M059J (cell line): Measurements from ENCODE around the gene UBL7. TPM values are rescaled to one million over a fixed set of nuclear protein-coding genes. Genes with fewer than 3 reads are reported as not detected.
"Not testable (repeated sequence)": the region's sequence is repeated elsewhere in the genome, so short reads cannot be mapped to it uniquely, and the experiment has no call there.

ENCODE experiments used
- DNase-seq: peaks from one replicate; pipeline ENCODE4 v3.0.0-alpha.2; 2012; ENCODE audit warnings: low read depth
- total RNA-seq: library from RNA; depleted of rRNA; stranded (reverse); fragments of >200 nt; shearing (Covaris generic); gene quantifications from 2 replicates; pipeline ENCODE4 v1.2.3, GENCODE V29; 2014; rRNA removed

The UBL7 gene, protein sequence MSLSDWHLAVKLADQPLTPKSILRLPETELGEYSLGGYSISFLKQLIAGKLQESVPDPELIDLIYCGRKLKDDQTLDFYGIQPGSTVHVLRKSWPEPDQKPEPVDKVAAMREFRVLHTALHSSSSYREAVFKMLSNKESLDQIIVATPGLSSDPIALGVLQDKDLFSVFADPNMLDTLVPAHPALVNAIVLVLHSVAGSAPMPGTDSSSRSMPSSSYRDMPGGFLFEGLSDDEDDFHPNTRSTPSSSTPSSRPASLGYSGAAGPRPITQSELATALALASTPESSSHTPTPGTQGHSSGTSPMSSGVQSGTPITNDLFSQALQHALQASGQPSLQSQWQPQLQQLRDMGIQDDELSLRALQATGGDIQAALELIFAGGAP
- total RNA-seq, result 71.6 and 80.9 TPM in 2 replicates

DNA sequence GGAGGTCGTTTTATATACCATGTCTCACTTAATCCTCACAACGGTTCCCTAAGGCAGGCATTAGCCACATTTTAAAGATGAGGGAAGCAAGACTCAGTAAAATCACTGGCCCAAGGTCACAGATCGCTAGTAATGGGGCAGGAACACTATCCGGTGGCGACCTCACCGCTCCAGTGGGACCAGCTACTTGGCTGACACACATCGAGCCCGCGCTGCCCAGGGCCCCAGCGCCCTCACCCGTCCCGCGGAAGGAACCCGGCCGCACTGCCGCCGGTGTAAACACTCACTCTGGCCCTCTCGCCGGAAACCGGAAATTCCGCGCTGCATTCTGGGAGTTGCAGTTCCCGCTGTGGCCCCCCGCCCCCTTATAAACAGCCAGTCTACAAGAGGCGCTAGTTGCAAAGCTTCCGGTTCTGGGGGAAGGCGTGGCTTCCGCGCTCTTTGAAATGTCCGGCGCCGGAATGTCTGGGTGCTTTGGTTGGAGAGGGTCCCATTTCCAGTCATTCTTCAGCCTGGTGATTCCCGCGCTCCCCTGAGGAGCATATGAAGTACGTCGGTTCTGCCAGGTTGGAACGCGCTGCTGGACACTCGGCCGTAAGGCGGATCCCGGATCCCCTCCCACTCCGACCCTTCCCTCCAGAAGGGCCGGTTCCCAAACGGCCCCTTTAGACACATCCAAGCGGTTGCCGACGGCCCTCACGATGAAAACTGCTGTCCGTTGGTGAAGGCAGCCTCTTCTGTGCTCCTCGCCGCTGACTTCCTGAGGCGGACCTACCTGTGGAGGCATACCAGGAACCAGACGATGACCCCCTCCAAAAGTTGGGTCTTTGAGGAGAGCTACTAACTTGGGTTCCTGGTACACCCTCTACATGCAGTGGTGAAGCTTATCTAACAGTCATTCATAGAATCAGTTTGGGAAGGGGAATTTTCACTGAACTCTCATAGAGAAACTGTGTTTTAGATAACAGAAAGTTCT lies at the start of gene UBL7:
Gene UBL7 (minus strand): TSS at position 290 of the 976 bp plus-strand sequence. CDS start 2,293 bp downstream, outside the sequence.
- peak; percentile 98 for DNase-seq

DNA sequence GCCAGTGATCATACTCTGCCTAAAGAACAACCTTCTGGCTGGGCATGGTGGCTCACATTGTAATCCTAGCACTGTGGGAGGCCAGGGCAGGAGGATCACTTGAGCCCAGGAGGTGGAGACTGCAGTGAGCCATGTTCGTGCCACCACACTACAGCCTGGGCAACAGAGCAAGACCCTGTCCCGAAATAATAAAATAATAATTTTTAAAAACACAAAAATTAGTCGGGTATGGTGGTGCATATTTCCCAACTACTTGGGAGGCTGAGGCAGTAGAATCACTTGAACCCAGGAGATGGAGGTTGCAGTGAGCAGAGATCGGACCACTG lies 45.5 kb upstream of the UBL7 start:
- DNase-seq, result no peak

DNA sequence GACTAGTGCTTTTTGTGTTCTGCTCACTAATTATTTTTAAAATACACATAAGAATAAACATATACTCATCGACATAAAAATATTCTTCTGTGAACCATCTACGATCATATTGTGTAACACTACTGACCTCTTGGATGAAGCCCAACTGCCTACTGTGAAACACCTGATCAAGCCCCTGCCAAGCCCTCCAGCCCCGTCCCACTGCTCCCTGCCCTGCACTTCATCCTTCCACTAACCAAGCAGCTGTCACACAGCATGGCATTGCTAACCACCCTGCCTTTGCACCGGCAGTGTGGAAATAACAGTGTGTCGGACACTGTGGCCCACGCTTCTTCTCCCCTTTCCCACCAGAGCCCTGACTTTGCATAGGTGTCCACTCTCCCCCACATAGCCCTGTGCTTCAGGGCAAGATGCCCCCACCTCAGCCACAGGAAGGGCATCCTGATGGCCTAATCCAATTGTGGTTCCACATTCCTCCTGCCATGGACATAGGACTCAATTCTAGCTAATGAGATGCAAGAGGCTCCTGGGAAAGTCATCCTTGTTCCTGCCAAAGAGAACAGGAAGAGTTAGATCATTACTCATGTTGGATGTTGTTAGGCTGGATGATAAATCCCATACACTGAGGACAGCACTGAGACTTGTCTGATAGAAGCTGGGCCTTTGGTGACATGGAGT lies 45.0 kb upstream of the UBL7 start:
- DNase-seq, result peak; percentile 83

DNA sequence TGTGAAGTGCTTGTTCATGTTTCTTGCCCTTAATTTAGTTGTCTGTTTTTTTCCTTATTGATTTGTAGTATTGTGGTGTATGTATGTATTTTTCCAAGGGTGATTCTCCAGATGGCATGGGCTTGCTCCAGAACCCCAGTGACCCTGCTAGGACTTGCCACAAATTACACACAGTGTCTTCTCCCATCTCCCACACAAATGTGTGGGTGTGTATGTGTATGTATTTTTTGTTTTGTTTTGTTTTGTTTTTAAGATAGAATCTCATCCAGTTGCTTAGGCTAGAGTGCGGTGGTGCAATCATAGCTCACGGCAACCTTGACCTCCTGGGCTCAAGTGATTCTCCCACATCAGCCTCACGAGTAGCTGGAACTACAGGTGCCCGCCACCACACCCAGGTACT lies 43.9 kb upstream of the UBL7 start:
- DNase-seq, result no peak

DNA sequence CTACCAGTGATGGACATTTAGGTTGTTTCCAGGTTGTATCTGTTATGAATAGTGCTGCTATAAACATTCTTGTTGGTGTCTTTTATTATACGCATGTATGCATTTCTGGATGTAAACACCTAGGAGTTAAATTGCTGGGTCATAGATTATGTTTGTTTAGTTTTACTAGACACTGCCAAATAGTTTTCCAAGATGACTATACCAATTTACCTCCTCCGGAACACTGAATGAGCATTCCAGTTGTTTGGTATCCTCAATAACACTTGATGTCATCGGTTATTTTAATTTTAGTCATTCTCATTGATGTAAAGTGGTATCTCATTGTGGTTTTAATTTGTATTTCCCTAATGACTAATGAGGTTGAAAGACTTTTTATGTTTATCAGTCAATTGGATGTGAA lies 43.5 kb upstream of the UBL7 start:
- DNase-seq, result peak; percentile 52

DNA sequence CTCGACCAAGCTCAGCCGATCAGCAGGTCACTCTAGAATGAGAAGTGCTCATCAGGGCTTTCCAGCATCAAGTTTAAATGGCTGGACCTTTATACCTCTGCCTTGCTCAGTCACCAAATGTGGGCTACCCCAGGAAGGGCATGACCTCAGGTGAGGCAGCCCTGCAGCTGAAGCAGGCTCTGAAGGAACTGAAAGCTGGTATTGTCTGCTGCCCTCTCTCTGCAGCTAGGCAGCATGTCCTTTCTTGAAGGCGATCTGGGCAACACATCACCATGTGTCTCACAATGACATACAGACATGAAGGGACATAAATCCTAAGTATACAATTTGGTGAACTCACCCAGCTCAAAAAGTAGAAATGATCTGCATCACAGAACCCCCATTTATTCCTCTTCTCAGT lies 41.3 kb upstream of the UBL7 start:
- DNase-seq, result no peak

DNA sequence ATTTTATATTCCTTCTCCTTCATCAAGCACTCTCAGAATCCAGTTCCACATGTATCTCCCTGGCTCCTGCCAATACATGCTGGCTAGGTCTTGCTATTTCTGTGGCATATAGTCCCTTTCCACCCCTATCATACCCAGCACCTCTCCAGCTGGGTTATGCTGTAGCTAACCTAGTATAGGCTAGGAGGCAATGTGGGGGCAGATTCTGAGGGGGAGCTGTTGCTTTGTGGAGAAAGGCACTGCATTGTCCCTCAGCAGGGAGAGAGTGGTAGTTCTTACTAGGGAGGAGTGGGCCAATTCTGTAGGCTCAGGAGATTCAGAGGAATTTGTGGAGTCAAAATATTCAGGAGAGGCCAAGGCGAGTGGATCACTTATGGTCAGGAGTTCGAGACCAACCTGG lies 39.4 kb upstream of the UBL7 start:
- DNase-seq, result no peak

GRCh38 chr15:74499366-74499765 lies 38.4 kb upstream of the UBL7 start:
- no peak for DNase-seq

DNA sequence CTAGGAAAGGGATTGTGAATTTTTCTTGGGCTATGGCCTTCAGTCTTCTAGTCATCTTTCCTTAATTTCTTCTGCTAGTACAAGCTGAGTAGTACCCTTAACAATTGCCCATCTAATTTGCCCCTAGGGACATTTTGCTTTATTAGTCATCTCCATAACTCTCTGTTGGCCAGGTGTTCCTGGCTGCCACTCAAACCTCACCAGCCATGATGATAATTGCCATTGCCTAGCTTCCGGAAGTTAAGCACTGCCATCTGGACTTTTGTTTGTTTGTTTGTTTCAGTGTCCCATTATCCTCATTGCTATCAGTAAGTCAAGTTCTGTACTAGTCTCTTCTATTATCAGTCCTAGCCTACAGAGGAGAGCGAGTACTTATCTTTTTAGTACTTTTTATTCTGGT lies 36.6 kb upstream of the UBL7 start:
- peak; percentile 93 for DNase-seq

- DNase-seq, result no peak
Measured at GRCh38 chr15:74496648-74497047, 35.7 kb upstream of the UBL7 start.

- DNase-seq, result no peak
Measured at GRCh38 chr15:74490339-74490689, 29.4 kb upstream of the UBL7 start.

- peak; percentile 30 for DNase-seq
Measured at GRCh38 chr15:74489518-74490338, 28.8 kb upstream of the UBL7 start.

GRCh38 chr15:74488776-74489175 lies 27.8 kb upstream of the UBL7 start:
- DNase-seq, result no peak

DNA sequence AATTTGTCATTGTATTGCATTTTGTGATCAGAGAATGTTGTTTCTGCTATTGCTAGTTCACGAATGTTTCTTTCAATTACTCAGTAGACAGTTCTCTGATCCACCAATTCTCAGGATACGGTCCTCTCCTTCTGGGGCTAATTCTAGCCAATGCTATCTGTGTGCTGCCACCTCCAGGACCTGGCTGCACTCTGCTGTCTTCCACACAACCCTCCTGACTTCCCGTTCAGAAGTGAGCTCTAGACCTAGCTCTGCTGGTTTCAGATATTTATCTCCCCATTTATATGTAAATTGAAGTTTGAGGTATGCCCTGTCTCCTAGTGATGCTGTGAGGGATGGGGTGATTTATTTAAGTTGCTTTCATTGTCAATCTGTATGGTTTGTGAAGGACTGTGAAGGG lies 21.7 kb upstream of the UBL7 start:
- DNase-seq, result no peak

DNA sequence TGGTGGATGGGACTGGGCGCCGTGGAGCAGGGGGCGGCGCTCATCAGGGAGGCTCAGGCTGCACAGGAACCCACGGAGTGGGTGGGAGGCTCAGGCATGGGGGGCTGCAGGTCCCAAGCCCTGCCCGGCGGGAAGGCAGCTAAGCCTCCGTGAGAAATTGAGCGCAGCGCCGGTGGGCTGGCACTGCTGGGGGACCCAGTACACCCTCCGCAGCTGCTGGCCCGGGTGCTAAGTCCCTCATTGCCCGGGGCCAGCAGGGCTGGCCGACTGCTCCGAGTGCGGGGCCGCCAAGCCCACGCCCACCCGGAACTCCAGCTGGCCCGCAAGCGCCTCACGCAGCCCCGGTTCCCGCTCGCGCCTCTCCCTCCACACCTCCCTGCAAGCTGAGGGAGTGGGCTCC lies 19.4 kb upstream of the UBL7 start:
- not testable (repeated sequence) for DNase-seq

DNA sequence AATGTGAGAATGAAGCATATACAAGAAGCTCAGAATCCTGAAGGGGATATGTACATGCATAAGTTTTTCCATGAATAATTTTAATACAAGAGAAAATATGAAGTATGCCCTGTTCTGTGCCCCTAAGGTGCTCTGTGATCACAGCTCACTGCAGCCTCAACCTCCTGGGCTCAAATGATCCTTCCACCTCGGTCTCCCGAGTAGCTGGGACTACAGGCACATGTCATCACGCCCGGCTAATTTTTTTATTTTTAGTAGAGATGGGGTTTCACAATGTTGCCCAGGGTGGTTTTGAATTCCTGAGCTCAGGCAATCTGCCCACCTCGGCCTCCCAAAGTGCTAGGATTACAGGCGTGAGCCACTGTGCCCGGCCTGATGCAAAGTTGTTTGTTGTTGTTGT lies 10.7 kb upstream of the UBL7 start:
- not testable (repeated sequence) for DNase-seq

DNA sequence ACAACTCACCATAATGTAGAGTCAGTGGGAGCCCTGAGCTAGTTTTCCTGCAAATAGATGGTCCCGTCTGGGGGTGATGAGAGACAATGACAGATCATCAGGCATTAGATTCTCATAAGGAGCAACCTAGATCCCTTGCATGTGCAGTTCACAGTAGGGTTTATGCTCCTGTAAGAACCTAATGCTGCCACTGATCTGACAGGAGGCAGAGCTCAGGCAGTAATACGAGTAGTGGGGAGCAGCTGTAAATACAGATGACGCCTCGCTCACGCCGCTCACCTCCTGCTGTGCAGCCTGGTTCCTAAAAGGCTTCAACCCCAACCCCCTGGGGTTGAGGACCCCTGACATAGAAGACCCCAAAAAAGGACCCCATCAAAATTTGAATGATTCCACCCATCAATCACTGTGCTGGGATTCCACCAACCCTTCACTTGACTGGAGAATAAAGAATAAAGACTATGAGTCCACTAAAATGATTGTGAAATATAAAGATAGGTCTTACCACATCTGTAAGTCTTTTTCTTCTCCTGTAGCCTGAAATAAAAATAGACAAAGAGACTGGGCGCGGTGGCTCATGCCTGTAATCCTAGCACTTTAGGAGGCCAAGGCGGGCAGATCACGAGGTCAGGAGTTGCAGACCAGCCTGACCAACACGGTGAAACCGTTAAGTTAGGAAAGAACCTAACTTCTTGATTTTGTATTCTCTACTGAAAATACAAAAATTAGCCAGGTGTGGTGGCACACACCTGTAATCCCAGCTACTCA lies 9.9 kb upstream of the UBL7 start:
- no peak for DNase-seq

- DNase-seq, result no peak
Measured at GRCh38 chr15:74468341-74469032, 7.5 kb upstream of the UBL7 start.

- no peak for DNase-seq
Measured at GRCh38 chr15:74466570-74466969, 5.6 kb upstream of the UBL7 start.

DNA sequence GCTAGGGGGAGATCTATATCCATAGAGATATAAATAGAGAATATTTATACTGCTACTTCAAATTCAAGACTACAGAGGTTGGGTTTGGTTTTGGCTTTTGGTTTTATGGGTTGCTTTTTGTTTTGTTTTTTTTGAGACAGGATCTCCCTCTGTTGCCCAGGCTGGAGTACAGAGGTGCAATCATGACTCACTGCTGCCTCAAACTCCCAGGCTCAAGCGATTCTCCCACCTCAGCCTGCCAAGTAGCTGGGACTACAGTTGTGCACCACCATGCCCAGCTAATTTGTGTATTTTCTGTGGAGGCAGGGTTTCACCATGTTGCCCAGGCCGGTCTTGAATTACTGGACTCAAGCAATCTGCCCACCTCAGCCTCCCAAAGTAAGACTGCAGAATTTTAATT lies 3.9 kb upstream of the UBL7 start:
- DNase-seq, result peak; percentile 42
